Type B pancreatic cell (in vitro differentiated cells): ENCODE measurements around the gene TUBE1. TPM values are rescaled to one million over a fixed set of nuclear protein-coding genes. Genes with fewer than 3 reads are reported as not detected.
"Not testable (repeated sequence)": the region's sequence is repeated elsewhere in the genome, so short reads cannot be mapped to it uniquely, and the experiment has no call there.

Experiments used
- DNase-seq: peaks from one replicate; pipeline ENCODE4 v3.0.0; 2021; ENCODE audit warnings: mixed read lengths; ENCODE audit not compliant: unreplicated experiment; ENCODE audit errors: extremely low spot score
- H3K27ac Mint-ChIP-seq: 2 replicates; pipeline ENCODE4 v1.8.0; 2021; ENCODE audit warnings: mild to moderate bottlenecking, mixed read lengths
- H3K27me3 Mint-ChIP-seq: 2 replicates; pipeline ENCODE4 v1.8.0; 2021; ENCODE audit warnings: mixed read lengths
- H3K36me3 Mint-ChIP-seq: 2 replicates; pipeline ENCODE4 v1.8.0; 2021; ENCODE audit warnings: mixed read lengths
- H3K4me1 Mint-ChIP-seq: one replicate; pipeline ENCODE4 v1.8.0; 2021; ENCODE audit warnings: mixed read lengths; ENCODE audit not compliant: unreplicated experiment
- H3K4me3 Mint-ChIP-seq: 2 replicates; pipeline ENCODE4 v1.8.0; 2021; ENCODE audit warnings: mild to moderate bottlenecking, mixed read lengths
- H3K9me3 Mint-ChIP-seq: 2 replicates; pipeline ENCODE4 v1.8.0; 2021; ENCODE audit warnings: mixed read lengths
- CTCF ChIP-seq: fragments of 200-600 bp; sonication (generic); conservative IDR thresholded peaks from 2 replicates; pipeline ENCODE4 v1.5.0; 2021; ENCODE audit warnings: antibody characterized with exemption, mild to moderate bottlenecking
- total RNA-seq: library from RNA; stranded (reverse); gene quantifications from 2 replicates; pipeline ENCODE4 v1.2.1, GENCODE V29; 2021; ENCODE audit warnings: low replicate concordance

Gene TUBE1
- total RNA-seq, 1 donor from 2014 or later: 28.7 TPM

- Mint-ChIP-seq H3K27me3 (no peaks in the 10 kb centered on the region), H3K36me3 (no peaks in the 10 kb centered on the region), H3K9me3 (peaks cover 3% of the 10 kb centered on the region), H3K27ac (no peak within 1 kb of the TSS), H3K4me1 (peaks cover 5% of the 10 kb centered on the region), H3K4me3 (no peak within 1 kb of the TSS)
- DNase-seq: no peak
- no peak for TF ChIP-seq CTCF
Measured at GRCh38 chr6:112054001-112054400, 33.3 kb downstream of the TUBE1 start, which contains the start of gene CCN6. Gene CCN6, plus strand, starts transcription at chr6:112054104. Its CDS starts 254 bp downstream, at chr6:112054358.

- not testable (repeated sequence) for DNase-seq, H3K9me3 Mint-ChIP-seq, H3K27me3 Mint-ChIP-seq, H3K36me3 Mint-ChIP-seq, H3K27ac Mint-ChIP-seq, H3K4me1 Mint-ChIP-seq, H3K4me3 Mint-ChIP-seq
Measured at GRCh38 chr6:112051251-112051740, 36.0 kb downstream of the TUBE1 start.

GRCh38 chr6:112050429-112050828, 36.9 kb downstream of the TUBE1 start:
- Mint-ChIP-seq H3K27me3 (no peaks in the 10 kb centered on the region), H3K27ac (no peak overlapping the region), H3K4me1 (peaks cover 5% of the 10 kb centered on the region), H3K4me3 (no peak overlapping the region), H3K9me3 (peaks cover 3% of the 10 kb centered on the region), H3K36me3 (no peaks in the 10 kb centered on the region)
- no peak for TF ChIP-seq CTCF
- no peak for DNase-seq

- no peak for TF ChIP-seq CTCF
- Mint-ChIP-seq H3K27me3 (no peaks in the 10 kb centered on the region), H3K9me3 (peaks cover 3% of the 10 kb centered on the region), H3K4me1 (peaks cover 2% of the 10 kb centered on the region), H3K4me3 (no peak overlapping the region), H3K36me3 (no peaks in the 10 kb centered on the region), H3K27ac (no peak overlapping the region)
- DNase-seq: no peak
Measured at GRCh38 chr6:112049996-112050395, 37.3 kb downstream of the TUBE1 start.

GRCh38 chr6:112049026-112049799, 38.1 kb downstream of the TUBE1 start:
- no peak for DNase-seq
- no peaks in the 10 kb centered on the region for H3K27me3 Mint-ChIP-seq
- no peak for TF ChIP-seq CTCF
- no peak overlapping the region for H3K27ac Mint-ChIP-seq
- no peak overlapping the region for H3K4me3 Mint-ChIP-seq
- H3K9me3 Mint-ChIP-seq: peaks cover 3% of the 10 kb centered on the region
- no peaks in the 10 kb centered on the region for H3K36me3 Mint-ChIP-seq
- H3K4me1 Mint-ChIP-seq: peaks cover 3% of the 10 kb centered on the region

GRCh38 chr6:112047523-112047922, 39.8 kb downstream of the TUBE1 start:
- H3K9me3 Mint-ChIP-seq, H3K4me3 Mint-ChIP-seq, H3K36me3 Mint-ChIP-seq, H3K27ac Mint-ChIP-seq, DNase-seq, H3K27me3 Mint-ChIP-seq: not testable (repeated sequence)
- H3K4me1 Mint-ChIP-seq: peaks cover 11% of the 10 kb centered on the region
